ENCODE results near the gene OR9G4.

OR9G4 gene

DNA sequence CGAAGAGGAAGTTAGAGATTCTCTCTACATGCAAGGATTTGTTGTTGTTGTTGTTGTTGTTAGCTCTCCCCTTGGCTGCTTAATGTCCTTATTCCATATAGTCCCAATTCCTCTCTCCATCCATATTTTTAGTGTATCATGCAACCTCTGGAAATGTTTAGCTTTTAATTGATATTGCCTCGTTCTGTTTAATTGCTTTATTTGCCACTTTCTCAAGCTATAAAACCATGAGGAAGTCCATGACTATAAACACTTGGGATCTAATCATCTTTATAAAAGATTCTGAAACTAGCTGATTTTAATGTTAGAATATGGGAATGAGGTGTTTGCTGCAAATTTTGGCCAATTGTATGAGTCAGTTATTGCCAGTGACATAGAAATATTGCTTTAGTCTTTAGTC lies 55.1 kb downstream of the OR9G4 start:
- TF ChIP-seq TEAD4 (IDR thresholded peaks at IDR 0.05) (no peak), CREB1 (IDR thresholded peaks at IDR 0.05; ENCODE audit: low read depth) (no peak)

Data from Ishikawa (cell line).